Loucy (cell line): ENCODE results near the gene MYH6.

ENCODE experiments used
- CTCF ChIP-seq: fragments of 200-600 bp; sonication (generic); conservative IDR thresholded peaks from 2 replicates; pipeline ENCODE4 v1.5.1; 2014; ENCODE audit warnings: mild to moderate bottlenecking, antibody characterized with exemption, low read length
- EZH2phosphoT487 ChIP-seq: fragments of 200-600 bp; IDR thresholded peaks from 2 replicates; pipeline ENCODE4 v1.6.1; 2018; ENCODE audit warnings: antibody characterized with exemption, mild to moderate bottlenecking, moderate library complexity, borderline replicate concordance

GRCh38 chr14:23392613-23393012 is 15.5 kb downstream of the MYH6 start:
- TF ChIP-seq CTCF (no peak), EZH2phosphoT487 (no peak)
